SK-N-SH (cell line): ENCODE measurements around the gene TBCD. TPM values are rescaled to one million over a fixed set of nuclear protein-coding genes. Genes with fewer than 3 reads are reported as not detected.

Source experiments
- CTCF ChIA-PET: fragments of 300-600, 350-600 bp; formaldehyde crosslinking; extraction: SDS; loops from one replicate; lab custom pipeline; 2021; lab: Yijun Ruan, JAX
- POLR2A ChIA-PET: fragments of 350-600 bp; sonication (Branson Sonifier 250); formaldehyde crosslinking; extraction: SDS; loops from one replicate; lab custom pipeline; 2020; ENCODE audit warnings: antibody characterized with exemption, inconsistent platforms; lab: Yijun Ruan, JAX
- DNase-seq: peaks from one replicate; pipeline ENCODE4 v3.0.0; 2012
- H2AFZ ChIP-seq: fragments of 200-600 bp; sonication (generic); 2 replicates; pipeline ENCODE4 v1.8.1; 2016; ENCODE audit warnings: antibody characterized with exemption, mild to moderate bottlenecking, low read depth
- H3F3A ChIP-seq: fragments of 200-600 bp; sonication (generic); replicated peaks from 2 replicates; pipeline ENCODE3; 2016; ENCODE audit warnings: antibody characterized with exemption, mild to moderate bottlenecking; ENCODE audit not compliant: insufficient read depth
- H3K27ac ChIP-seq, 2 experiments: fragments of 200-500 bp in 1 of 2; fragments of 200-600 bp in 1 of 2; sonication (Bioruptor generic) in 1 of 2; sonication (generic), shearing (Covaris generic) in 1 of 2; 2 replicates each; pipeline versions ENCODE4 v1.5.1 to v1.6.1; 2014 to 2016; ENCODE audit warnings: low read depth in 2 of 2, inconsistent platforms in 1 of 2, low read length in 1 of 2, mild to moderate bottlenecking in 1 of 2, mixed read lengths in 1 of 2
- H3K27me3 ChIP-seq: fragments of 200-600 bp; sonication (generic), shearing (Covaris generic); 2 replicates; pipeline ENCODE4 v1.6.1; 2016; ENCODE audit warnings: mixed run types; ENCODE audit not compliant: insufficient read depth
- H3K36me3 ChIP-seq, 2 experiments: fragments of 200-500 bp in 1 of 2; fragments of 200-600 bp in 1 of 2; sonication (Bioruptor generic) in 1 of 2; sonication (generic) in 1 of 2; replicated peaks in 1 of 2; 2 replicates each; pipeline versions ENCODE3 to v1.5.1; 2014 to 2016; ENCODE audit warnings: low read length in 1 of 2, mild to moderate bottlenecking in 1 of 2; ENCODE audit not compliant: insufficient read depth in 2 of 2, control insufficient read depth in 1 of 2
- H3K4me1 ChIP-seq, 2 experiments: fragments of 200-500 bp in 1 of 2; fragments of 200-600 bp in 1 of 2; sonication (Bioruptor generic) in 1 of 2; sonication (generic), shearing (Covaris generic) in 1 of 2; 2 replicates each; pipeline versions ENCODE4 v1.5.1 to v1.6.1; 2014 to 2016; ENCODE audit warnings: low read depth in 1 of 2, low read length in 1 of 2, mixed run types in 1 of 2; ENCODE audit not compliant: insufficient read depth in 2 of 2, control insufficient read depth in 1 of 2
- H3K4me2 ChIP-seq: fragments of 200-600 bp; sonication (generic), shearing (Covaris generic); 2 replicates; pipeline ENCODE4 v1.6.1; 2017; ENCODE audit warnings: mixed run types
- H3K4me3 ChIP-seq, 2 experiments: fragments of 200-500 bp in 1 of 2; fragments of 200-600 bp in 1 of 2; sonication (Bioruptor generic) in 1 of 2; sonication (generic), shearing (Covaris generic) in 1 of 2; 2 replicates each; pipeline versions ENCODE4 v1.5.1 to v1.8.1; 2014 to 2016; ENCODE audit warnings: low read depth in 2 of 2, inconsistent platforms in 1 of 2, low read length in 1 of 2, mild to moderate bottlenecking in 1 of 2, mixed read lengths in 1 of 2, moderate library complexity in 1 of 2
- H3K79me2 ChIP-seq: fragments of 200-600 bp; sonication (generic); 2 replicates; pipeline ENCODE4 v1.8.1; 2017; ENCODE audit warnings: mild to moderate bottlenecking; ENCODE audit not compliant: insufficient read depth
- H3K9ac ChIP-seq: fragments of 200-600 bp; sonication (generic); 2 replicates; pipeline ENCODE4 v1.6.1; 2017; ENCODE audit warnings: mixed run types
- H3K9me2 ChIP-seq: fragments of 200-600 bp; sonication (generic); 2 replicates; pipeline ENCODE4 v1.6.1; 2017; ENCODE audit warnings: mixed run types
- H3K9me3 ChIP-seq: fragments of 200-600 bp; sonication (generic); 2 replicates; pipeline ENCODE4 v1.6.1; 2017; ENCODE audit warnings: mixed run types, mild to moderate bottlenecking, moderate library complexity
- H4K20me1 ChIP-seq: fragments of 200-600 bp; sonication (generic); 2 replicates; pipeline ENCODE4 v1.6.1; 2017; ENCODE audit warnings: mild to moderate bottlenecking, mixed run types; ENCODE audit not compliant: insufficient read depth
- CHD2 ChIP-seq: fragments of 150-350 bp; IDR thresholded peaks from 2 replicates; pipeline ENCODE4 v1.6.1; 2018; ENCODE audit warnings: low read length; ENCODE audit not compliant: partially characterized antibody
- CTCF ChIP-seq: fragments of 200-600 bp; sonication (generic); IDR thresholded peaks from 2 replicates; pipeline ENCODE4 v1.6.1; 2017; ENCODE audit warnings: antibody characterized with exemption, mild to moderate bottlenecking, moderate library complexity
- FOSL2 ChIP-seq: IDR thresholded peaks from 2 replicates; pipeline ENCODE4 v1.4.0; 2012; ENCODE audit warnings: low read depth, mild to moderate bottlenecking, moderate library complexity, borderline replicate concordance
- FOXJ3 ChIP-seq: sonication (generic); formaldehyde crosslinking; IDR thresholded peaks from 2 replicates; pipeline ENCODE4 v1.5.1; 2020; ENCODE audit warnings: mild to moderate bottlenecking, missing genetic modification reagents
- FOXM1 ChIP-seq: IDR thresholded peaks from 2 replicates; pipeline ENCODE4 v1.4.0; 2012; ENCODE audit warnings: low read depth, mild to moderate bottlenecking
- GABPA ChIP-seq: IDR thresholded peaks from 2 replicates; pipeline ENCODE4 v1.4.0; 2012; ENCODE audit warnings: low read depth, mild to moderate bottlenecking
- IRF3 ChIP-seq: fragments of 150-350 bp; IDR thresholded peaks from 2 replicates; pipeline ENCODE4 v1.6.1; 2016; ENCODE audit warnings: mild to moderate bottlenecking, low read depth, low read length
- MXI1 ChIP-seq: IDR thresholded peaks from 2 replicates; pipeline ENCODE4 v1.6.1; 2012; ENCODE audit warnings: mild to moderate bottlenecking, low read depth, low read length, improper control_type of control experiment
- NRF1 ChIP-seq: IDR thresholded peaks from 2 replicates; pipeline ENCODE4 v1.6.1; 2012; ENCODE audit warnings: low read depth, mild to moderate bottlenecking, low read length
- RAD21 ChIP-seq: IDR thresholded peaks from 2 replicates; pipeline ENCODE4 v1.6.1; 2012; ENCODE audit warnings: mild to moderate bottlenecking, low read length
- RCOR1 ChIP-seq: fragments of 150-350 bp; IDR thresholded peaks from 2 replicates; pipeline ENCODE4 v1.6.1; 2017; ENCODE audit warnings: antibody characterized with exemption, low read length
- RFX5 ChIP-seq: IDR thresholded peaks from 2 replicates; pipeline ENCODE4 v1.6.1; 2012; ENCODE audit warnings: mild to moderate bottlenecking, improper control_type of control experiment, low read length
- RXRA ChIP-seq: IDR thresholded peaks from 2 replicates; pipeline ENCODE4 v1.4.0; 2012; ENCODE audit warnings: low read depth, mild to moderate bottlenecking, borderline replicate concordance
- SIN3A ChIP-seq: IDR thresholded peaks from 2 replicates; pipeline ENCODE4 v1.6.1; 2012; ENCODE audit warnings: low read depth, mild to moderate bottlenecking, low read length, moderate library complexity, borderline replicate concordance
- TCF12 ChIP-seq: IDR thresholded peaks from 2 replicates; pipeline ENCODE4 v1.4.0; 2012
- TEAD4 ChIP-seq: IDR thresholded peaks from 2 replicates; pipeline ENCODE4 v1.4.0; 2012; ENCODE audit warnings: mild to moderate bottlenecking, borderline replicate concordance; ENCODE audit not compliant: insufficient read depth
- YY1 ChIP-seq: IDR thresholded peaks from 2 replicates; pipeline ENCODE4 v1.4.0; 2012; ENCODE audit warnings: low read depth, mild to moderate bottlenecking
- WGBS: methylation state at CpG from one replicate; pipeline ENCODE4 v1.1.6; 2017; ENCODE audit warnings: low lambda C conversion rate; 5-methylcytosine and 5-hydroxymethylcytosine counted together
- polyA plus RNA-seq, 3 experiments: library from polyadenylated mRNA; depleted of rRNA; stranded (reverse); fragments of >200 nt; gene quantifications; 2 replicates each; pipeline ENCODE4 v1.2.3, GENCODE V29; 2012
- TF ChIP-seq, protein P1 (sequence below): IDR thresholded peaks from 2 replicates; pipeline ENCODE4 v1.4.0; 2012; ENCODE audit warnings: low read depth, borderline replicate concordance
- TF ChIP-seq, protein P2 (sequence below): IDR thresholded peaks from 2 replicates; pipeline ENCODE4 v1.4.0; 2012; ENCODE audit warnings: low read depth

Gene TBCD
- polyA plus RNA-seq, 1 of the 3 experiments (the other 2 are of a cell fraction), result 107 TPM

GRCh38 chr17:82710499-82711232 lies 41.2 kb upstream of the TBCD start:
- H3K4me3 ChIP-seq, result no peak overlapping the region
- H3K27ac ChIP-seq, result no peak overlapping the region
- H3K36me3 ChIP-seq, result no peaks in the 10 kb centered on the region
- ChIA-PET CTCF (interaction anchor here (1.3 kb wide), 1 partner anchor 8 kb away, joined by 5 read pairs; no protein-coding TSS in a partner anchor), POLR2A (no interaction called here)
- no peaks in the 10 kb centered on the region for H4K20me1 ChIP-seq
- DNase-seq, result peak; percentile 50
- no peaks in the 10 kb centered on the region for H3K27me3 ChIP-seq
- 76% methylated on average over 28 of the region's 29 CpGs for WGBS
- peaks cover 0 to 1% of the 10 kb centered on the region in 2 experiments; a peak in 1 of 4 replicates for H3K4me1 ChIP-seq
- H3K79me2 ChIP-seq, result no peaks in the 10 kb centered on the region
- peaks cover 10% of the 10 kb centered on the region for H3F3A ChIP-seq
- H3K4me2 ChIP-seq, result no peak overlapping the region
- no peaks in the 10 kb centered on the region for H3K9me2 ChIP-seq
- no peak overlapping the region for H2AFZ ChIP-seq
- H3K9me3 ChIP-seq, result no peaks in the 10 kb centered on the region
- no peak overlapping the region for H3K9ac ChIP-seq
- no peak for TF ChIP-seq GABPA
- TF ChIP-seq RFX5, result no peak
- TF ChIP-seq NRF1, result no peak
- no peak for TF ChIP-seq YY1
- TF ChIP-seq, protein P1, sequence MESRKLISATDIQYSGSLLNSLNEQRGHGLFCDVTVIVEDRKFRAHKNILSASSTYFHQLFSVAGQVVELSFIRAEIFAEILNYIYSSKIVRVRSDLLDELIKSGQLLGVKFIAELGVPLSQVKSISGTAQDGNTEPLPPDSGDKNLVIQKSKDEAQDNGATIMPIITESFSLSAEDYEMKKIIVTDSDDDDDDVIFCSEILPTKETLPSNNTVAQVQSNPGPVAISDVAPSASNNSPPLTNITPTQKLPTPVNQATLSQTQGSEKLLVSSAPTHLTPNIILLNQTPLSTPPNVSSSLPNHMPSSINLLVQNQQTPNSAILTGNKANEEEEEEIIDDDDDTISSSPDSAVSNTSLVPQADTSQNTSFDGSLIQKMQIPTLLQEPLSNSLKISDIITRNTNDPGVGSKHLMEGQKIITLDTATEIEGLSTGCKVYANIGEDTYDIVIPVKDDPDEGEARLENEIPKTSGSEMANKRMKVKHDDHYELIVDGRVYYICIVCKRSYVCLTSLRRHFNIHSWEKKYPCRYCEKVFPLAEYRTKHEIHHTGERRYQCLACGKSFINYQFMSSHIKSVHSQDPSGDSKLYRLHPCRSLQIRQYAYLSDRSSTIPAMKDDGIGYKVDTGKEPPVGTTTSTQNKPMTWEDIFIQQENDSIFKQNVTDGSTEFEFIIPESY, result no peak
- no peak for TF ChIP-seq CHD2
- TF ChIP-seq CTCF, result no peak
- TF ChIP-seq RCOR1, result no peak
- TF ChIP-seq TEAD4, result no peak

DNA sequence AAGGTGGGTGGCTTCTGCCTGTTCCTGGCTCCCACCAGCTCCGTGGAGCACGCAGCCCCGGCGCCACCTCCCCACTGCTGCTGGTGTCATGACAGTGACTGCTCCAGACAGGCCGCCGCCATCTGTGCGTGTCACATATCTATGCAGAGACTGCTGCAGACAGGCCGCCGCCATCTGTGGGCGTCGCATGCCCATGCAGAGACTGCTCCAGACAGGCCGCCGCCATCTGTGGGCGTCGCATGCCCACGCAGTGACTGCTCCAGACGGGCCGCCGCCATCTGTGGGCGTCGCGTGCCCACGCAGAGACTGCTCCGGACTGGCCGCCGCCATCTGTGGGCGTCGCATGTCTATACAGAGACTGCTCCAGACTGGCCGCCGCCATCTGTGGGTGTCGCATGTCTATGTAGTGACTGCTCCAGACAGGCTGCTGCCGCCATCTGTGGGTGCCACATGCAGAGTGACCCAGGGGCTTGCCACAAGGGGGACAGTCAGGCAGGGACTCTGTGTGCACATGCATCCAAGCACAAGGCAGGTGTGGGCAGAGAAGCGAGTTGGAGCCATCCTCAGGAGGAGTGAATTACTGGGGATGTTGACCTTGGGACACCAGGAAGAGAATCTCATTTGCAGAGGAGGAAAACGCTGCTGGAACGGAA lies 38.7 kb upstream of the TBCD start:
- no peak overlapping the region for H3K9ac ChIP-seq
- H4K20me1 ChIP-seq, result peaks cover 7% of the 10 kb centered on the region; the same call in 1 of the 2 replicates
- no peak overlapping the region for H2AFZ ChIP-seq
- H3K27me3 ChIP-seq, result no peaks in the 10 kb centered on the region
- H3K4me2 ChIP-seq, result no peak overlapping the region
- H3K4me3 ChIP-seq, result no peak overlapping the region
- no peaks in the 10 kb centered on the region for H3K36me3 ChIP-seq
- ChIA-PET CTCF (interaction anchor here (0.7 to 2.1 kb wide), 2 partner anchors 45 to 65 kb away, joined by 4 to 6 read pairs; partner anchors contain the start of gene WDR45B), POLR2A (no interaction called here)
- no peaks in the 10 kb centered on the region for H3K9me3 ChIP-seq
- 78% methylated on average over 12 of the region's 35 CpGs for WGBS
- H3K79me2 ChIP-seq, result peaks cover 17% of the 10 kb centered on the region
- H3K4me1 ChIP-seq, result peaks cover 0 to 13% of the 10 kb centered on the region in 2 experiments; a peak in 1 of 4 replicates
- H3K27ac ChIP-seq, result no peak overlapping the region
- no peaks in the 10 kb centered on the region for H3F3A ChIP-seq
- no peak for DNase-seq
- H3K9me2 ChIP-seq, result no peaks in the 10 kb centered on the region
- TF ChIP-seq MXI1 (no peak), TCF12 (no peak), RCOR1 (no peak), GABPA (no peak), FOXM1 (no peak), RXRA (no peak), SIN3A (no peak), FOXJ3 (CRISPR knock-in tag) (no peak), FOSL2 (no peak), RAD21 (no peak), YY1 (no peak), IRF3 (no peak)
- TF ChIP-seq, protein P1, result no peak
- TF ChIP-seq, protein P2, sequence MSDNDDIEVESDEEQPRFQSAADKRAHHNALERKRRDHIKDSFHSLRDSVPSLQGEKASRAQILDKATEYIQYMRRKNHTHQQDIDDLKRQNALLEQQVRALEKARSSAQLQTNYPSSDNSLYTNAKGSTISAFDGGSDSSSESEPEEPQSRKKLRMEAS, result no peak
